Measurements from ENCODE around the gene ASB15. TPM values are rescaled to one million over a fixed set of nuclear protein-coding genes. Genes with fewer than 3 reads are reported as not detected.

Gene ASB15
- total and polyA plus RNA-seq, 7 experiments from 2014 or later, result 0.07 to 0.15 TPM; not detected in 5

- peaks cover 0 to 4% (median 0%) of the 10 kb centered on the region in 7 donors for H3K4me1 Mint-ChIP-seq
- H3K36me3 ChIP-seq (ENCODE audit: control insufficient read depth in 2 of 3, insufficient read depth in 3 of 3, low read length in 3 of 3), result no peaks in the 10 kb centered on the region
- H3K27me3 Mint-ChIP-seq, result peaks cover 0 to 17% (median 3%) of the 10 kb centered on the region in 5 donors
- H3K4me3 Mint-ChIP-seq, result no peak overlapping the region
- no peaks in the 10 kb centered on the region for H3K36me3 Mint-ChIP-seq
- CTCF ChIA-PET, result no interaction called here
- no peak overlapping the region for H3K27ac ChIP-seq (ENCODE audit: low read depth, low read length)
- H3K9me3 ChIP-seq (ENCODE audit: control insufficient read depth in 2 of 3, low read length in 3 of 3), result no peaks in the 10 kb centered on the region
- no peaks in the 10 kb centered on the region for H3K4me1 ChIP-seq (ENCODE audit: control insufficient read depth in 2 of 2, insufficient read depth in 2 of 2, low read length in 2 of 2)
- no peak overlapping the region for H3K4me3 ChIP-seq (ENCODE audit: low read length)
- POLR2A ChIA-PET, result no interaction called here
- no peaks in the 10 kb centered on the region for H3K9me3 Mint-ChIP-seq
- ATAC-seq (no peak), DNase-seq (no peak)
- intact Hi-C loops (cut with micrococcal nuclease), result no loop called here
- H3K27ac Mint-ChIP-seq, result no peak overlapping the region
- H3K27me3 ChIP-seq (ENCODE audit: control insufficient read depth in 2 of 2, insufficient read depth in 2 of 2, low read length in 2 of 2), result no peaks in the 10 kb centered on the region
Measured at GRCh38 chr7:123571187-123571586, 30.4 kb upstream of the ASB15 start.

GRCh38 chr7:123571684-123572083, 29.9 kb upstream of the ASB15 start:
- ATAC-seq, result no peak
- intact Hi-C loops (cut with micrococcal nuclease), result no loop called here
- H3K27me3 Mint-ChIP-seq, result peaks cover 0 to 20% (median 5%) of the 10 kb centered on the region in 5 donors

GRCh38 chr7:123573341-123573740, 28.3 kb upstream of the ASB15 start:
- no peak overlapping the region for H3K4me3 ChIP-seq (ENCODE audit: low read length)
- no peaks in the 10 kb centered on the region for H3K27me3 ChIP-seq (ENCODE audit: control insufficient read depth in 2 of 2, insufficient read depth in 2 of 2, low read length in 2 of 2)
- intact Hi-C loops (cut with micrococcal nuclease), result no loop called here
- Mint-ChIP-seq H3K9me3 (no peaks in the 10 kb centered on the region), H3K27ac (no peak overlapping the region), H3K36me3 (no peaks in the 10 kb centered on the region), H3K27me3 (peaks cover under 1 to 23% (median 13%) of the 10 kb centered on the region in 5 donors), H3K4me1 (peaks cover 0 to 4% (median 0%) of the 10 kb centered on the region in 7 donors), H3K4me3 (no peak overlapping the region)
- ChIA-PET POLR2A (no interaction called here), CTCF (no interaction called here)
- no peak overlapping the region for H3K27ac ChIP-seq (ENCODE audit: low read depth, low read length)
- H3K9me3 ChIP-seq (ENCODE audit: control insufficient read depth in 2 of 3, low read length in 3 of 3), result no peaks in the 10 kb centered on the region
- DNase-seq (no peak), ATAC-seq (no peak)
- H3K4me1 ChIP-seq (ENCODE audit: control insufficient read depth in 2 of 2, insufficient read depth in 2 of 2, low read length in 2 of 2), result no peaks in the 10 kb centered on the region
- H3K36me3 ChIP-seq (ENCODE audit: control insufficient read depth in 2 of 3, insufficient read depth in 3 of 3, low read length in 3 of 3), result no peaks in the 10 kb centered on the region

More at GRCh38 chr7:123571684-123572083, 29.9 kb upstream of the ASB15 start:
- no peaks in the 10 kb centered on the region for H3K36me3 ChIP-seq (ENCODE audit: control insufficient read depth in 2 of 3, insufficient read depth in 3 of 3, low read length in 3 of 3)
- no peak overlapping the region for H3K27ac ChIP-seq (ENCODE audit: low read depth, low read length)
- H3K27me3 ChIP-seq (ENCODE audit: control insufficient read depth in 2 of 2, insufficient read depth in 2 of 2, low read length in 2 of 2), result no peaks in the 10 kb centered on the region
- Mint-ChIP-seq H3K4me1 (peaks cover 0 to 4% (median 0%) of the 10 kb centered on the region in 7 donors), H3K4me3 (no peak overlapping the region), H3K36me3 (no peaks in the 10 kb centered on the region), H3K9me3 (no peaks in the 10 kb centered on the region), H3K27ac (no peak overlapping the region)
- no peak overlapping the region for H3K4me3 ChIP-seq (ENCODE audit: low read length)
- H3K4me1 ChIP-seq (ENCODE audit: control insufficient read depth in 2 of 2, insufficient read depth in 2 of 2, low read length in 2 of 2), result no peaks in the 10 kb centered on the region
- ChIA-PET CTCF (no interaction called here), POLR2A (no interaction called here)
- DNase-seq, result no peak
- H3K9me3 ChIP-seq (ENCODE audit: control insufficient read depth in 2 of 3, low read length in 3 of 3), result no peaks in the 10 kb centered on the region

DNA sequence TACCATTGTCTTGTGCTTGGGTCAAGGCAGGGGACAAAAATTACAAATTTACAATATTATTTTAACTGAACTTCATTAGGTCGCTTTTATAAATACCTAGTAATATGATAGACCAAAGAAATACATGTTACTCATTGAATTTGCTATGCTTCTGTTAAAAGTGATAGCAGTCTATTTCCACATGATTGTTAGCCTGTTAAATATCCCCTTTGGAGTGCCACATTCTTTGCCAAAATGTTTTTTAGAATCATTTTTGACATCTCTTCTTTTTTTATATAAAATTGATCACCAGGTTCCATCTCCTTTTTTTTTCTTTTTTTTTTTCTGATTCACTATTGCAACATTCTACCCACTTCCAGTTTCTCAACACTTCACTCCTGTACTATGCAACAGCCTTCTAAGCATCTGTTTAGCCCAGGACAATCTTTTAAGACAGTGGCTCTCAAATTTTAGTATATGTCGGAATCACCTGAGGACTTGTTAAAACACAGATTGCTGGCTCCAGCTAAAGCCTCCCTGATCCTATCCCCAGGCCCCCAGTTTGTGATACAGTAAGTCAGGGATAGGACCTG, 27.6 kb upstream of the ASB15 start:
- H3K4me1 Mint-ChIP-seq, result peaks cover 0 to 4% (median 0%) of the 10 kb centered on the region in 7 donors
- Histone ChIP-seq H3K4me3 (ENCODE audit: low read length) (no peak overlapping the region), H3K27ac (ENCODE audit: low read depth, low read length) (no peak overlapping the region), H3K27me3 (ENCODE audit: control insufficient read depth in 2 of 2, insufficient read depth in 2 of 2, low read length in 2 of 2) (no peaks in the 10 kb centered on the region), H3K4me1 (ENCODE audit: control insufficient read depth in 2 of 2, insufficient read depth in 2 of 2, low read length in 2 of 2) (no peaks in the 10 kb centered on the region), H3K9me3 (ENCODE audit: control insufficient read depth in 2 of 3, low read length in 3 of 3) (no peaks in the 10 kb centered on the region), H3K36me3 (ENCODE audit: control insufficient read depth in 2 of 3, insufficient read depth in 3 of 3, low read length in 3 of 3) (no peaks in the 10 kb centered on the region)
- POLR2A ChIA-PET, result no interaction called here
- no peaks in the 10 kb centered on the region for H3K36me3 Mint-ChIP-seq
- no peak for DNase-seq
- H3K27me3 Mint-ChIP-seq, result peaks cover 5 to 26% (median 19%) of the 10 kb centered on the region in 5 donors
- H3K27ac Mint-ChIP-seq, result no peak overlapping the region
- H3K9me3 Mint-ChIP-seq, result no peaks in the 10 kb centered on the region
- intact Hi-C loops (cut with micrococcal nuclease), result no loop called here
- ATAC-seq, result no peak
- H3K4me3 Mint-ChIP-seq, result no peak overlapping the region
- CTCF ChIA-PET, result no interaction called here

DNA sequence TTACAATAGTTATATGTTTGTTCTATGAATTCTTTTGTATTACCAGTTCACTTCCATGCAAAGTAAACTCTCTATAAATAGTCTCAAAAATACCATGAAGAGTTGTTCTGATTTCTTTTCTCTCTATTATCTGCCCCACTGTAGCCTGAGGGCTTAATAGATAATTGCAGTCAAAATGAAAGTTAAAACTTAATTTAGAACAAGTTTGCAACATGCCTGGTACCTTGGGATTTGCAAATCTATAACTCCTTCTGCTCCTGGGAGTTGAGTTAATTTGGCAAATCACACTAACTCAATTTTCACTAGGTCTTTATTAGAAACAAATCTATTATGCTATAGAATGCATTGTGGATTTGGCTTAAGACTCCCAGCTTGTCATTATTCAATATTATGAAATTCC, 22.2 kb upstream of the ASB15 start:
- H3K4me3 ChIP-seq (ENCODE audit: low read length), result no peak overlapping the region
- H3K27me3 ChIP-seq (ENCODE audit: control insufficient read depth in 2 of 2, insufficient read depth in 2 of 2, low read length in 2 of 2), result no peaks in the 10 kb centered on the region
- no peaks in the 10 kb centered on the region for H3K9me3 ChIP-seq (ENCODE audit: control insufficient read depth in 2 of 3, low read length in 3 of 3)
- intact Hi-C loops (cut with micrococcal nuclease), result no loop called here
- H3K4me3 Mint-ChIP-seq, result no peak overlapping the region
- peaks cover 13 to 42% (median 33%) of the 10 kb centered on the region in 5 donors for H3K27me3 Mint-ChIP-seq
- no peaks in the 10 kb centered on the region for H3K36me3 Mint-ChIP-seq
- H3K4me1 ChIP-seq (ENCODE audit: control insufficient read depth in 2 of 2, insufficient read depth in 2 of 2, low read length in 2 of 2), result no peaks in the 10 kb centered on the region
- H3K9me3 Mint-ChIP-seq, result no peaks in the 10 kb centered on the region
- ATAC-seq (no peak), DNase-seq (no peak)
- H3K27ac Mint-ChIP-seq, result no peak overlapping the region
- POLR2A ChIA-PET, result no interaction called here
- CTCF ChIA-PET, result no interaction called here
- H3K27ac ChIP-seq (ENCODE audit: low read depth, low read length), result no peak overlapping the region
- H3K4me1 Mint-ChIP-seq, result peaks cover 0 to 2% (median 0%) of the 10 kb centered on the region in 7 donors
- H3K36me3 ChIP-seq (ENCODE audit: control insufficient read depth in 2 of 3, insufficient read depth in 3 of 3, low read length in 3 of 3), result no peaks in the 10 kb centered on the region

- intact Hi-C loops (cut with micrococcal nuclease), result loop anchor here (1.0 to 5.0 kb wide), 3 partner anchors 285 to 292 kb away; no protein-coding TSS in a partner anchor
- POLR2A ChIA-PET, result no interaction called here
- Mint-ChIP-seq H3K27ac (no peak overlapping the region), H3K4me1 (peaks cover 0 to 2% (median 0%) of the 10 kb centered on the region in 7 donors), H3K36me3 (no peaks in the 10 kb centered on the region), H3K9me3 (no peaks in the 10 kb centered on the region), H3K4me3 (no peak overlapping the region), H3K27me3 (peaks cover 13 to 37% (median 29%) of the 10 kb centered on the region in 5 donors)
- no peak overlapping the region for H3K27ac ChIP-seq (ENCODE audit: low read depth, low read length)
- DNase-seq (peak in 2 of 9 donors; percentile 9 to 10), ATAC-seq (peak; percentile 53)
- no peaks in the 10 kb centered on the region for H3K4me1 ChIP-seq (ENCODE audit: control insufficient read depth in 2 of 2, insufficient read depth in 2 of 2, low read length in 2 of 2)
- no peaks in the 10 kb centered on the region for H3K36me3 ChIP-seq (ENCODE audit: control insufficient read depth in 2 of 3, insufficient read depth in 3 of 3, low read length in 3 of 3)
- H3K4me3 ChIP-seq (ENCODE audit: low read length), result no peak overlapping the region
- H3K9me3 ChIP-seq (ENCODE audit: control insufficient read depth in 2 of 3, low read length in 3 of 3), result no peaks in the 10 kb centered on the region
- no peaks in the 10 kb centered on the region for H3K27me3 ChIP-seq (ENCODE audit: control insufficient read depth in 2 of 2, insufficient read depth in 2 of 2, low read length in 2 of 2)
- CTCF ChIA-PET, result no interaction called here
Measured at GRCh38 chr7:123580406-123581161, 21.0 kb upstream of the ASB15 start.

DNA sequence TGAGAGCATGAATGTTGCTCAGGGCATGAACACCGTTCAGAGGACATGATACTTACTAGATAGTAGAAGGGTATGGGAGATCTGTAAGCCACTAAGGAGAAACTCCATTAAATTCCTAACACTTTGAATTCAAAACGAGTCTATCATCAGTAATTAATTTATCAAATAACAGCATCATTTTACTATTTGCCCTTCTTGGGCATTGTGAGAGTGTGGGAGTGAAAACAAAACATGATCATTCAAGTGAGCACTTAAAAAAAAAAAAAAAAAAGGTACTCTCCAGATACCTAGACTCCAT, 20.5 kb upstream of the ASB15 start:
- H3K27ac Mint-ChIP-seq, result no peak overlapping the region

More for the DNA sequence above, 20.5 kb upstream of the ASB15 start:
- H3K27ac ChIP-seq (ENCODE audit: low read depth, low read length), result no peak overlapping the region
- Mint-ChIP-seq H3K9me3 (no peaks in the 10 kb centered on the region), H3K36me3 (no peaks in the 10 kb centered on the region), H3K4me1 (peaks cover 0 to 2% (median 0%) of the 10 kb centered on the region in 7 donors), H3K27me3 (peaks cover 13 to 37% (median 29%) of the 10 kb centered on the region in 5 donors), H3K4me3 (no peak overlapping the region)
- H3K36me3 ChIP-seq (ENCODE audit: control insufficient read depth in 2 of 3, insufficient read depth in 3 of 3, low read length in 3 of 3), result no peaks in the 10 kb centered on the region
- POLR2A ChIA-PET, result no interaction called here
- H3K4me1 ChIP-seq (ENCODE audit: control insufficient read depth in 2 of 2, insufficient read depth in 2 of 2, low read length in 2 of 2), result no peaks in the 10 kb centered on the region
- H3K27me3 ChIP-seq (ENCODE audit: control insufficient read depth in 2 of 2, insufficient read depth in 2 of 2, low read length in 2 of 2), result no peaks in the 10 kb centered on the region
- CTCF ChIA-PET, result no interaction called here
- no peak for DNase-seq
- ATAC-seq, result no peak
- no peak overlapping the region for H3K4me3 ChIP-seq (ENCODE audit: low read length)
- intact Hi-C loops (cut with micrococcal nuclease), result loop anchor here (1.0 to 5.0 kb wide), 3 partner anchors 284 to 292 kb away; no protein-coding TSS in a partner anchor
- H3K9me3 ChIP-seq (ENCODE audit: control insufficient read depth in 2 of 3, low read length in 3 of 3), result no peaks in the 10 kb centered on the region

All from naive thymus-derived CD4-positive, alpha-beta T cell (primary cell).